Measurements from ENCODE around the gene BPIFB2. TPM values are rescaled to one million over a fixed set of nuclear protein-coding genes. Genes with fewer than 3 reads are reported as not detected.

Gene BPIFB2
- total RNA-seq, 4 donors from 2014 or later: not detected

DNA sequence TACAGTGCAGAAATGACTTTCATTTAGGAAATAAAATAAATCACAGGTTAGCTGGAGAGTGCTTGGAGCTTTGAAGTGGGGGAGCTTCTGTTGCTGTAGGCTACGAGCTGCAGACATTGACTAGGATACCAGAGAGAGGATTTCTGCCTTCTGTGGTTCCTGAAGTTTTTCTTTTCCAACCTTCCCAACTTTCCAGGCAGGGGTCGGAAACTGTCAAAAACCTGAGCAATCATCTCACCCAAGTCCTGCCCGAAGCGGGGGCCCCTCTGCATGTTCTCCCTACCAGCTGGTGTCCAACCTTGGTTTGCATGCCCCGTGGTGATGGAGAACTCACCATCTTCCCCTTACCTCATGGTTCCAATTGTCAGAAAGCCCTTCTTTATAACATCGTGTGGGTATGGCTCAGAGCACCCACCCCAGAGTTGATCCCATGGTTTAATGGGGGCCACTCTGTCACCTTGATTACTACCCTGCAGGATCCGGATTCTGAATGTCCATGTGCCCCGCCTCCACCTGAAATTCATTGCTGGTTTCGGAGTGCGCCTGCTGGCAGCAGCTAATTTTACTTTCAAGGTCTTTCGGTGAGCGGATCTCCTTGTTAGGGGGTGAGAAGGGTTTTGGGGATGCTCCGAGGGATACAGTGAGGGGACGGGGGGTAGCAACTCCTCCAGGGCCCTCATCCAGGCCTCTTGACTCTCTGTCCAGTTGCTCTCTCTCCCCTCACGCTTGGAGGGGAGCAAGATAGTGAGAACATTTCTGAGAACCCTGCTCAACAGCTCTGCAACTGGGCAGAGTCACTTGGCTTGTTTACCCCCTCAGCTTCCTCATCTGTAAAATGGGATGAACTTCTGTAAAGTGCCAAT is 5.1 kb downstream of the BPIFB2 start:
- no peaks in the 10 kb centered on the region for H3K9me3 ChIP-seq
- H3K4me3 ChIP-seq (replicated peaks in 1 of 3): no peak overlapping the region
- WGBS, 2 donors: 89 to 91% methylated on average over 15 of the region's 15 CpGs
- no peaks in the 10 kb centered on the region for H3K36me3 ChIP-seq
- no peaks in the 10 kb centered on the region for H3K27me3 ChIP-seq
- H3K4me1 ChIP-seq: peaks cover 5 to 14% of the 10 kb centered on the region in 2 donors
- no peak for DNase-seq
- no peak for TF ChIP-seq POLR2A (IDR thresholded peaks at IDR 0.05)
- TF ChIP-seq, protein P1, sequence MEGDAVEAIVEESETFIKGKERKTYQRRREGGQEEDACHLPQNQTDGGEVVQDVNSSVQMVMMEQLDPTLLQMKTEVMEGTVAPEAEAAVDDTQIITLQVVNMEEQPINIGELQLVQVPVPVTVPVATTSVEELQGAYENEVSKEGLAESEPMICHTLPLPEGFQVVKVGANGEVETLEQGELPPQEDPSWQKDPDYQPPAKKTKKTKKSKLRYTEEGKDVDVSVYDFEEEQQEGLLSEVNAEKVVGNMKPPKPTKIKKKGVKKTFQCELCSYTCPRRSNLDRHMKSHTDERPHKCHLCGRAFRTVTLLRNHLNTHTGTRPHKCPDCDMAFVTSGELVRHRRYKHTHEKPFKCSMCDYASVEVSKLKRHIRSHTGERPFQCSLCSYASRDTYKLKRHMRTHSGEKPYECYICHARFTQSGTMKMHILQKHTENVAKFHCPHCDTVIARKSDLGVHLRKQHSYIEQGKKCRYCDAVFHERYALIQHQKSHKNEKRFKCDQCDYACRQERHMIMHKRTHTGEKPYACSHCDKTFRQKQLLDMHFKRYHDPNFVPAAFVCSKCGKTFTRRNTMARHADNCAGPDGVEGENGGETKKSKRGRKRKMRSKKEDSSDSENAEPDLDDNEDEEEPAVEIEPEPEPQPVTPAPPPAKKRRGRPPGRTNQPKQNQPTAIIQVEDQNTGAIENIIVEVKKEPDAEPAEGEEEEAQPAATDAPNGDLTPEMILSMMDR (IDR thresholded peaks at IDR 0.05): no peak
- intact Hi-C loops (cut with DNase I): no loop called here
- H3K27ac ChIP-seq: no peak overlapping the region

- Histone ChIP-seq H3K36me3 (no peaks in the 10 kb centered on the region), H3K4me3 (replicated peaks in 1 of 3) (no peak overlapping the region), H3K27me3 (no peaks in the 10 kb centered on the region), H3K9me3 (no peaks in the 10 kb centered on the region), H3K27ac (no peak overlapping the region), H3K4me1 (peaks cover 5 to 14% of the 10 kb centered on the region in 2 donors)
- DNase-seq: no peak
- intact Hi-C loops (cut with DNase I): no loop called here
- WGBS, 2 donors: 69 to 73% methylated on average over 9 of the region's 12 CpGs
- no peak for TF ChIP-seq POLR2A (IDR thresholded peaks at IDR 0.05)
- TF ChIP-seq, protein P1 (IDR thresholded peaks at IDR 0.05): no peak
These were observed 6.3 kb downstream of the BPIFB2 start for GRCh38 chr20:33013701-33014326.

- H3K9me3 ChIP-seq: no peaks in the 10 kb centered on the region
- H3K36me3 ChIP-seq: no peaks in the 10 kb centered on the region
- H3K4me1 ChIP-seq: peaks cover 4 to 10% of the 10 kb centered on the region in 2 donors
- H3K4me3 ChIP-seq (replicated peaks in 1 of 3): no peak overlapping the region
- WGBS, 2 donors: 71 to 78% methylated on average over 15 to 16 of the region's 16 CpGs
- intact Hi-C loops (cut with DNase I): no loop called here
- TF ChIP-seq, protein P1 (IDR thresholded peaks at IDR 0.05): no peak
- TF ChIP-seq POLR2A (IDR thresholded peaks at IDR 0.05): no peak
- H3K27me3 ChIP-seq: no peaks in the 10 kb centered on the region
- DNase-seq: no peak
- H3K27ac ChIP-seq: no peak overlapping the region
These were observed 7.0 kb downstream of the BPIFB2 start for GRCh38 chr20:33014336-33015113.

DNA sequence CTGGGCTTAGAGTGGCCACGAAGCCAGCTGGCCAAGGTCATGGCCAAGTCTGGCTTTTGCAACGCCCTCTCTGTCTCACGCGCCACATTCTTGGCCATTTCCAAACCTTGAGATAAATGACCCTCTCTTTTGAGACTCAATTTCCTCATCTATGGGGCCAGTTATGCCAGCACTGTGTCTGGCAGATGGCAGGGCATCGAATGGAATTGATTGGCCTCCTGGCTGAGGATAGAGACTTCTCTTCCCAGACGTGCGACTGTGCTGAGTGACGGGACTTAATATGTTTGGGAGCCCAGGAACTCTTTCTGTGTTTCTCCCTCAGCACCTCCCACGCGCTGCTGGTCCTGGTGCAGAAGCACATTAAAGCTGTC is 7.6 kb downstream of the BPIFB2 start:
- Histone ChIP-seq H3K27me3 (no peaks in the 10 kb centered on the region), H3K4me3 (replicated peaks in 1 of 3) (no peak overlapping the region), H3K9me3 (no peaks in the 10 kb centered on the region), H3K27ac (no peak overlapping the region), H3K4me1 (peaks cover 0 to 4% of the 10 kb centered on the region in 2 donors), H3K36me3 (no peaks in the 10 kb centered on the region)
- TF ChIP-seq, protein P1 (IDR thresholded peaks at IDR 0.05): no peak
- no peak for TF ChIP-seq POLR2A (IDR thresholded peaks at IDR 0.05)
- intact Hi-C loops (cut with DNase I): no loop called here
- DNase-seq: no peak
- WGBS, 2 donors: 77 to 85% methylated on average over 10 of the region's 10 CpGs

All from thyroid gland (tissue), 4 donors.